ENCODE results near the gene PNKD. TPM values are rescaled to one million over a fixed set of nuclear protein-coding genes. Genes with fewer than 3 reads are reported as not detected.
A peak's percentile ranks its signal among the peaks of the same experiment; 100 is the strongest.

The PNKD gene
- total RNA-seq, 1 donor from 2014 or later = 39.1 TPM

DNA sequence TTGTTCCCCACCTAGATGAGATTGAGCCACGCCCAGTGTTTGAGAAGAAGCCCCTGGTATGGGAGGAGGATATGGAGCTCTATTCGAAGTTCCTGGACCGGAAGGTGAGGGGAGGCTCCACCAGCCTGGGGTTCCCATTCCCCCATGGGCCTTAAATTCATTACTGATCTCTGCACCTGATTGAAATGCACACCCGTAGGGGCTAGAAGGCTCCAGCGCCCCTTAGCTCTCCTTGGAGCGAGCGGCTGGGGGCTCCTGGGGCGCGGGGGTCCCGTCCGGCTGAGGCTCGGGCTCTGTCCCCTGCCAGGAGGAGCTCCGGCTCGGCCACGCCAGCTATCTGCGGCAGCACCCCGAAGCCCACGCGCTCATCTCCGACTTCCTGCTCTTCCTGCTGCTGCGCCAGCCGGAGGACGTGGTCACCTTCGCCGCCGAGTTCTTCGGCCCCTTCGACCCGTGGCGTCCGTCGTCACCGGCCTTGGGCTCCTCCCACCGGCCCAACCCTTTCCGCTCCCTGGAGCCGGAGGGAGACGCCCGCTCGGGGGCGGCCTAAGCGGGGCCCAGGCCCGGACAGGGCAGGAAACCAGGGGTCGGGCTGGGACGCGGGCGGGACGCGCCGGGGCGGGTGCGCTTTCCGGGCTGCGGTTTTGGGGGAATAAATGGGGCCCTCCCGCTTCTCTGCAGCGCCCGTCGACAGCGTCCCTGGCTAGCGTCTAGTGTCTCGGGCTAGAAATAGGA, 97.3 kb downstream of the PNKD start:
- Histone ChIP-seq H3K9ac (ENCODE audit: low read depth in 1 of 3, low read length in 3 of 3) (peak overlapping the region; percentile 71 to 82 (median 71)), H3K27ac (ENCODE audit: low read depth, low read length) (peak overlapping the region; percentile 79), H3K27me3 (ENCODE audit: control insufficient read depth in 3 of 3, insufficient read depth in 3 of 3, low read length in 3 of 3) (no peaks in the 10 kb centered on the region), H3K4me3 (ENCODE audit: low read length in 3 of 3) (peak overlapping the region; percentile 69 to 77 (median 70)), H3K9me3 (ENCODE audit: control insufficient read depth in 3 of 3, low read length in 3 of 3) (peaks cover 2 to 4% (median 4%) of the 10 kb centered on the region in 3 donors), H3K36me3 (ENCODE audit: control insufficient read depth in 3 of 3, insufficient read depth in 3 of 3, low read length in 3 of 3) (no peaks in the 10 kb centered on the region), H3K4me1 (ENCODE audit: control insufficient read depth in 3 of 3, insufficient read depth in 3 of 3, low read length in 3 of 3) (peaks cover 2 to 11% (median 2%) of the 10 kb centered on the region in 3 donors)

DNA sequence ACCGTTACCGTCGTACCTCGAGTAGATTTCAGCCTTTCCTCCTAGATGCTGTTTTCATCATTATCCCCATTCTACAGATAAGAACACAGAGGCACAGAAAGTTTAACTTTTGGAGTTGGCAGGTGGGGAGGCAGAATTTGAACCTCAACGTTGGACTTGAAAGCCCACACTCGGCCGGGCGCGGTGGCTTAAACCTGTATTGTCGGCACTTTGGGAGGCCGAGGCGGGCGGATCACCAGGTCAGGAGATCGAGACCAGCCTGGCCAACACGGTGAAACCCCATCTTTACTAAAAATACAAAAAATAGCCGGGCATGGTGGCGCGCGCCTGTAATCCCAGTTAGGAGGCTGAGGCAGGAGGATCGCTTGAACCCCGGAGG, 97.8 kb downstream of the PNKD start:
- Histone ChIP-seq H3K4me3 (ENCODE audit: low read length in 3 of 3) (peak overlapping the region; percentile 69 to 77 (median 70)), H3K36me3 (ENCODE audit: control insufficient read depth in 3 of 3, insufficient read depth in 3 of 3, low read length in 3 of 3) (no peaks in the 10 kb centered on the region), H3K4me1 (ENCODE audit: control insufficient read depth in 3 of 3, insufficient read depth in 3 of 3, low read length in 3 of 3) (peaks cover 2 to 11% (median 2%) of the 10 kb centered on the region in 3 donors), H3K27ac (ENCODE audit: low read depth, low read length) (peak overlapping the region; percentile 79), H3K9ac (ENCODE audit: low read depth in 1 of 3, low read length in 3 of 3) (peak overlapping the region; percentile 71 to 82 (median 71)), H3K27me3 (ENCODE audit: control insufficient read depth in 3 of 3, insufficient read depth in 3 of 3, low read length in 3 of 3) (no peaks in the 10 kb centered on the region), H3K9me3 (ENCODE audit: control insufficient read depth in 3 of 3, low read length in 3 of 3) (peaks cover 2 to 4% (median 4%) of the 10 kb centered on the region in 3 donors)

DNA sequence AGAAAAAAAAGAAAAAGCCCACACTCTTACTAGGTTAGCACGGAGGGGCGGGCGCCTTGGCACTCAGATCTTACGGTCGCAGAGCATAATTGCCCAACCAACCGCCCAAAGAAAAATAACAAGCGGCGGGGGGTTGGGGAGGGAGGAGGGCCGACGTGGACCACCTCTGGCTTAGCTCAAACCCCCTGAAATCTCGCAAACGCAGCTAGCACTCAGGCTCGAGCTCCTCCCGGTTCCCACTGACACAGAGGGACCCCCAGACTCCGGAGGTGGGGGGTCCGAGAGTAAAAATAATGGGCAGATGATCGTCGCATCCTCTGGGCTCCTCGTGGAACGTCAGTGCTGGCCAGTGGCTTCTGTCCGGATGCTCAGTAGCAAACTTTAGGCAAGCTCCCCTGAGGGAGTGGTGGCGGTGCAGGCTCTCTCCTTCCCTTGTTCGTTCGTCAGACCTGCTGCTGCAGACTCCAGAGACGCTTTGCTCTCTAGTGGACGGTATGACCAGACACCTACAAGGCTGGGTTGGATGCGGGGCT, 98.4 kb downstream of the PNKD start:
- Histone ChIP-seq H3K9me3 (ENCODE audit: control insufficient read depth in 3 of 3, low read length in 3 of 3) (peaks cover 2 to 4% (median 4%) of the 10 kb centered on the region in 3 donors), H3K27me3 (ENCODE audit: control insufficient read depth in 3 of 3, insufficient read depth in 3 of 3, low read length in 3 of 3) (no peaks in the 10 kb centered on the region), H3K27ac (ENCODE audit: low read depth, low read length) (peak overlapping the region; percentile 79), H3K4me1 (ENCODE audit: control insufficient read depth in 3 of 3, insufficient read depth in 3 of 3, low read length in 3 of 3) (peaks cover 2 to 11% (median 2%) of the 10 kb centered on the region in 3 donors), H3K36me3 (ENCODE audit: control insufficient read depth in 3 of 3, insufficient read depth in 3 of 3, low read length in 3 of 3) (no peaks in the 10 kb centered on the region), H3K9ac (ENCODE audit: low read depth in 1 of 3, low read length in 3 of 3) (no peak overlapping the region), H3K4me3 (ENCODE audit: low read length in 3 of 3) (no peak overlapping the region)

DNA sequence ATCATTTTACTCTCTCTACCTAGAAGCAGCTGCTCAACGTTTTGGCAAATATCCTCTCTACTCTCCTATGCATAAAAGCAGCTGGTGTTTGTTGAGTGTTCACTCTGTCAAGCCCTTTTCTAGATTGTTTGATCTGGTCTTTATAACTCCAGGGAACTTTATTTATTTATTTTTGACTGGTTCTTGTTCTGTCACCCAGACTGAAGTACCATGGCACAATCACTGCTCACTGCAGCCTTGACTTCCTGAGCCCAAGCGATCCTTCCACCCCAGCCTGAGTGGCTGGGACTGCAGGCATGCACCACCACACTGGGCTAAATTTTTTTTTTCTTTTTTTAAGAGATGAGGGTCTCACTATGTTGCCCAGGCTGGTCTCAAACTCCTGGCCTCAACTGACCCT, 99.0 kb downstream of the PNKD start:
- Histone ChIP-seq H3K36me3 (ENCODE audit: control insufficient read depth in 3 of 3, insufficient read depth in 3 of 3, low read length in 3 of 3) (no peaks in the 10 kb centered on the region), H3K27ac (ENCODE audit: low read depth, low read length) (no peak overlapping the region), H3K9ac (ENCODE audit: low read depth in 1 of 3, low read length in 3 of 3) (no peak overlapping the region), H3K27me3 (ENCODE audit: control insufficient read depth in 3 of 3, insufficient read depth in 3 of 3, low read length in 3 of 3) (no peaks in the 10 kb centered on the region), H3K4me1 (ENCODE audit: control insufficient read depth in 3 of 3, insufficient read depth in 3 of 3, low read length in 3 of 3) (peaks cover 2 to 11% (median 2%) of the 10 kb centered on the region in 3 donors), H3K4me3 (ENCODE audit: low read length in 3 of 3) (no peak overlapping the region), H3K9me3 (ENCODE audit: control insufficient read depth in 3 of 3, low read length in 3 of 3) (peaks cover 2 to 4% (median 4%) of the 10 kb centered on the region in 3 donors)

DNA sequence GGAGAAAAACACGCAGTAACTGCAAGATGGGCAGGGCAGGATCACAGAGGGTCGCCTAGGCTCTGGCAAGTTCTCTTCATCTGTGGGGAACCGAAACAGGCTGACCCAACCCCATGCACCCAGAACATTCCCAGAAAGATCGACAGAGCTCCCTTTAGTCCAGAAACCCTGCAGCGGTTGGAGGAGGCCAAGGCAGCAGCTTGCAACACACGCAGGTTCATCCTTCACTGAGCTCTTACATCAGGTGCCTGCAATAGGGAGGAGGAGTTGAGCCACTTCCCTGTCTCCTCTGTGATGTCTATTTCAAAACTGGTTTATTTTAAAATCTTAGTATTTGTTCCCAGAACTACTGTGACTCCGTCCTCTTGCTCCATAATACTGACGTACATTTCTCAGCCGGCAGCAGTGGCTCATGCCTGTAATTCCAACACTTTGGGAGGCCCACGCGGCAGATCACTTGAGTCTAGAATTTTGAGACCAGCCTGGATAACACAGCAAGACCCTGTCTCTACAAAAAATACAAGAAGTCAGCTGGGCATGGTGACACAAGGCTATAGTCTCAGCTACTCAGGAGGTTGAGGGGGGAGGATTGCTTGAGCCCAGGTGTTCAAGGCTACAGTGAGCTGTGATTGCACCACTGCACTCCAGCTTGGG, 100.2 kb downstream of the PNKD start:
- peaks cover 2 to 11% (median 2%) of the 10 kb centered on the region in 3 donors for H3K4me1 ChIP-seq (ENCODE audit: control insufficient read depth in 3 of 3, insufficient read depth in 3 of 3, low read length in 3 of 3)
- H3K4me3 ChIP-seq (ENCODE audit: low read length in 3 of 3) = no peak overlapping the region
- no peak overlapping the region for H3K9ac ChIP-seq (ENCODE audit: low read depth in 1 of 3, low read length in 3 of 3)
- no peaks in the 10 kb centered on the region for H3K36me3 ChIP-seq (ENCODE audit: control insufficient read depth in 3 of 3, insufficient read depth in 3 of 3, low read length in 3 of 3)
- H3K27me3 ChIP-seq (ENCODE audit: control insufficient read depth in 3 of 3, insufficient read depth in 3 of 3, low read length in 3 of 3) = no peaks in the 10 kb centered on the region
- peak overlapping the region; percentile 56 for H3K27ac ChIP-seq (ENCODE audit: low read depth, low read length)
- H3K9me3 ChIP-seq (ENCODE audit: control insufficient read depth in 3 of 3, low read length in 3 of 3) = peaks cover 2 to 4% (median 4%) of the 10 kb centered on the region in 3 donors

DNA sequence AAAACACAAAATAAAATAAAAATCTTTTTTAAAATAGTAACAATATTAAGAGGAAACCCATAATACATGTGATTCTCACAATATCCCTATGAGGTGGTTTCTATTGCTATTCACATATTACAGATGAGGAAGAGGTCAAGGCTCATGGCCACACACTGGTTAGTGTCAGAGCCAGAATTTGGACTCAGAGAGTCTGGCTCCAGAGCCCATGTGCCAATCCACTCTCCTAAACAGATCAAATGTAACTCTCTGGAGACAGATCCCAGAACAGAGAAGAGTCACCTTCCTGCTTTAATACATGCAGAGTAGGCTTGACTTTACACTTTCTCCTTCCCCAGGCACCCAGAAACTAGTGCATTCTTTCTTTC, 101.6 kb downstream of the PNKD start:
- Histone ChIP-seq H3K4me1 (ENCODE audit: control insufficient read depth in 3 of 3, insufficient read depth in 3 of 3, low read length in 3 of 3) (peaks cover 2 to 11% (median 2%) of the 10 kb centered on the region in 3 donors), H3K9ac (ENCODE audit: low read depth in 1 of 3, low read length in 3 of 3) (no peak overlapping the region), H3K36me3 (ENCODE audit: control insufficient read depth in 3 of 3, insufficient read depth in 3 of 3, low read length in 3 of 3) (no peaks in the 10 kb centered on the region), H3K4me3 (ENCODE audit: low read length in 3 of 3) (no peak overlapping the region), H3K27ac (ENCODE audit: low read depth, low read length) (no peak overlapping the region), H3K27me3 (ENCODE audit: control insufficient read depth in 3 of 3, insufficient read depth in 3 of 3, low read length in 3 of 3) (no peaks in the 10 kb centered on the region), H3K9me3 (ENCODE audit: control insufficient read depth in 3 of 3, low read length in 3 of 3) (no peaks in the 10 kb centered on the region)

DNA sequence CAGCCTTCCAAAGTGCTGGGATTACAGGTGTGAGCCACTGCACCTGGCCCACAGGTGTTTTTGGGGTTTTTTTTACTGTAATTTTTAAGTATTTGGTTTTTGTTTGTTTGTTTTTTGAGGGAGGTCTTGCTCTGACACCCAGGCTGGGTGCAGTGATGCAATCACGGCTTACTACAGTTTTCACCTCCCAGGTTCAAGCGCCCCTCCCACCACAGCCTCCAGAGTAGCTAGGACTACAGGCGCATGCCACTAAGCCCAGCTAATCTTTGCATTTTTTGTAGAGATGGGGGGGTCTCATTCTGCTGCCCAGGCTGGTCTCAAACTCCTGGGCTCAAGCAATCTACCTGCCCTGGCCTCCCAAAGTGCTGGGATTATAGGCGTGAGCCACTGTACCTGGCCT, 104.5 kb downstream of the PNKD start:
- Histone ChIP-seq H3K36me3 (ENCODE audit: control insufficient read depth in 3 of 3, insufficient read depth in 3 of 3, low read length in 3 of 3) (no peaks in the 10 kb centered on the region), H3K4me1 (ENCODE audit: control insufficient read depth in 3 of 3, insufficient read depth in 3 of 3, low read length in 3 of 3) (peaks cover 0 to 11% (median 2%) of the 10 kb centered on the region in 3 donors), H3K9me3 (ENCODE audit: control insufficient read depth in 3 of 3, low read length in 3 of 3) (no peaks in the 10 kb centered on the region), H3K9ac (ENCODE audit: low read depth in 1 of 3, low read length in 3 of 3) (no peak overlapping the region), H3K27ac (ENCODE audit: low read depth, low read length) (no peak overlapping the region), H3K27me3 (ENCODE audit: control insufficient read depth in 3 of 3, insufficient read depth in 3 of 3, low read length in 3 of 3) (no peaks in the 10 kb centered on the region), H3K4me3 (ENCODE audit: low read length in 3 of 3) (no peak overlapping the region)

DNA sequence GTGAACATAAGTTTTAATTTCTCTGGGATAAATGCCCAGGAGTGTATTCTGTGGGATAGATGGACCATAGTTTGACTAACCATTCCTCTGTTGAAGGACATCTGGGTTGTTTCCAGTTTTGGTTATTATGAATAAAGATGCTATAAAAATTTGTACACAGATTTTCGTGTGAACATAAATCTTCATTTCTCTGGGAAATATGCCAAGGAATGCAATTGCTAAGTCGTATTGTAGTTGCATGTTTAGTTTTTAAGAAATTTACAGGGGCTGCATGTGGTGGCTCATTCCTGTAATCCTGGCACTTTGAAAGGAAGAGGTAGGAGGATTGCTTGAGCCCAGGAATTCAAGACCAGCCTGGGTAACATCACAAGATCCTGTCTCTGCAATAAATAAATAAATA, 104.9 kb downstream of the PNKD start:
- no peak overlapping the region for H3K27ac ChIP-seq (ENCODE audit: low read depth, low read length)
- no peak overlapping the region for H3K9ac ChIP-seq (ENCODE audit: low read depth in 1 of 3, low read length in 3 of 3)
- H3K36me3 ChIP-seq (ENCODE audit: control insufficient read depth in 3 of 3, insufficient read depth in 3 of 3, low read length in 3 of 3) = no peaks in the 10 kb centered on the region
- no peaks in the 10 kb centered on the region for H3K9me3 ChIP-seq (ENCODE audit: control insufficient read depth in 3 of 3, low read length in 3 of 3)
- H3K4me1 ChIP-seq (ENCODE audit: control insufficient read depth in 3 of 3, insufficient read depth in 3 of 3, low read length in 3 of 3) = peaks cover 0 to 8% (median under 1%) of the 10 kb centered on the region in 3 donors
- no peaks in the 10 kb centered on the region for H3K27me3 ChIP-seq (ENCODE audit: control insufficient read depth in 3 of 3, insufficient read depth in 3 of 3, low read length in 3 of 3)
- H3K4me3 ChIP-seq (ENCODE audit: low read length in 3 of 3) = no peak overlapping the region

DNA sequence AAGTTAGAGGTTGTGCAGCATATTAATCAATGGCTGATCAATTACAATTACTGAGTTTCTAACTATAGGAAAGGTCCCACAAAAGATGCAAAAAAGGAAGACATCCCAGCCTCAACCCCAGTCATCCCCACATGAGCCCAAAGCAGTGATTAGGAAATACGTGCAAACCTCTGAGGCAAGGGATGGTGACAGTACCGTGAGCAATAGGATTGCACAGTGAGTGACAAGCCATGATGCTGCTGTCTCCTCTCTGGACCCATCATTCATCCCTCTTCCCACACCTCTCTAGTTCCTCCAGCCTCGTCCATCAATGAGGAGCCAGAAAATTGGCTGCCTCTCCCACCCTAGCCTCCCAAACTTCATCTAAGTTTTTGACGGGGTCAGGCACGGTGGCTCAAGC, 107.7 kb downstream of the PNKD start:
- H3K36me3 ChIP-seq (ENCODE audit: control insufficient read depth in 3 of 3, insufficient read depth in 3 of 3, low read length in 3 of 3) = no peaks in the 10 kb centered on the region
- no peaks in the 10 kb centered on the region for H3K4me1 ChIP-seq (ENCODE audit: control insufficient read depth in 3 of 3, insufficient read depth in 3 of 3, low read length in 3 of 3)
- H3K9ac ChIP-seq (ENCODE audit: low read depth in 1 of 3, low read length in 3 of 3) = no peak overlapping the region
- H3K9me3 ChIP-seq (ENCODE audit: control insufficient read depth in 3 of 3, low read length in 3 of 3) = no peaks in the 10 kb centered on the region
- H3K27ac ChIP-seq (ENCODE audit: low read depth, low read length) = no peak overlapping the region
- no peaks in the 10 kb centered on the region for H3K27me3 ChIP-seq (ENCODE audit: control insufficient read depth in 3 of 3, insufficient read depth in 3 of 3, low read length in 3 of 3)
- no peak overlapping the region for H3K4me3 ChIP-seq (ENCODE audit: low read length in 3 of 3)

DNA sequence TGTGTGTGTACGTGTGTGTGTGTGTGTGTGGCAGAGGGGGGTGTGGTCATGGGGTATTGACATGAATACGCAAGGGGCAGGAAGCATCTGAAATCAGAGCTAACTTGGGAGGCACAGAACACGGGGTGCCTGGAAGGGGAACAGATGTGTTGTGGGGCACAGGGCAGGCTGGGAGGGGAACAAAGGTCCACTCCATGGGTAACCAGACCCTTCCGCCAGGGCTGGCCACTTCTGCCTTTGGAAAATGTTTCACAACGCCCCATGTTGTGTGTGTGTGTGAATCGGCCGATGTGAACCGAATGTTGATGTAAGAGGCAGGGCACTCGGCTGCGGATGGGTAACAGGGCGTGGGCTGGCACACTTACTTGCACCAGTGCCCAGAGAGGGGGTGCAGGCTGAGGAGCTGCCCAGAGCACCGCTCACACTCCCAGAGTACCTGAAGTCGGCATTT, 111.6 kb downstream of the PNKD start, which contains the start of gene SLC11A1:
Gene SLC11A1, plus strand, starts transcription at position 358 of the 451 bp plus-strand sequence. CDS start 96 bp downstream, outside the sequence.
- H3K4me1 ChIP-seq (ENCODE audit: control insufficient read depth in 3 of 3, insufficient read depth in 3 of 3, low read length in 3 of 3) = peaks cover 0 to 1% (median 0%) of the 10 kb centered on the region in 3 donors
- H3K9ac ChIP-seq (ENCODE audit: low read depth in 1 of 3, low read length in 3 of 3) = no peak within 1 kb of the TSS
- H3K27ac ChIP-seq (ENCODE audit: low read depth, low read length) = peak within 1 kb of the TSS; percentile 36
- peaks cover 0 to under 1% (median 0%) of the 10 kb centered on the region in 3 donors for H3K27me3 ChIP-seq (ENCODE audit: control insufficient read depth in 3 of 3, insufficient read depth in 3 of 3, low read length in 3 of 3)
- H3K36me3 ChIP-seq (ENCODE audit: control insufficient read depth in 3 of 3, insufficient read depth in 3 of 3, low read length in 3 of 3) = no peaks in the 10 kb centered on the region
- no peaks in the 10 kb centered on the region for H3K9me3 ChIP-seq (ENCODE audit: control insufficient read depth in 3 of 3, low read length in 3 of 3)
- no peak within 1 kb of the TSS for H3K4me3 ChIP-seq (ENCODE audit: low read length in 3 of 3)

Data from skeletal muscle tissue (tissue), 4 donors.